NCI-H446 treated with DMSO at 0.1 percent for 48 hours (cell line): ENCODE measurements around the gene MON1B.

Experiments used
- DNase-seq: peaks from one replicate; lab custom pipeline; 2025; lab: John Stamatoyannopoulos, UW

Gene MON1B

GRCh38 chr16:77246150-77246549 lies 55.2 kb downstream of the MON1B start:
- no peak for DNase-seq

- DNase-seq: no peak
Measured at GRCh38 chr16:77250400-77250799, 59.4 kb downstream of the MON1B start.
